Colonic mucosa (tissue), 4 donors: ENCODE results near the gene SIPA1L3. TPM values are rescaled to one million over a fixed set of nuclear protein-coding genes. Genes with fewer than 3 reads are reported as not detected.

Experiments used
- DNase-seq: peaks from one replicate; pipeline ENCODE4 v3.0.0-alpha.2; 2020
- H3K27ac ChIP-seq: fragments of 200-600 bp; one replicate; pipeline ENCODE4 v1.8.0; 2021
- H3K27me3 ChIP-seq: fragments of 200-600 bp; one replicate; pipeline ENCODE4 v1.8.0; 2021
- H3K36me3 ChIP-seq: fragments of 200-600 bp; one replicate; pipeline ENCODE4 v1.8.0; 2021
- H3K4me1 ChIP-seq: fragments of 200-600 bp; one replicate; pipeline ENCODE4 v1.8.0; 2021; ENCODE audit warnings: mild to moderate bottlenecking
- H3K4me3 ChIP-seq: fragments of 200-600 bp; one replicate; pipeline ENCODE4 v1.8.0; 2021
- H3K9ac ChIP-seq, 2 donors: one replicate each; pipeline ENCODE4 v1.7.0; 2013; ENCODE audit warnings: control low read depth in 2 of 2, low read depth in 2 of 2, low read length in 2 of 2
- H3K9me3 ChIP-seq: fragments of 200-600 bp; one replicate; pipeline ENCODE4 v1.8.0; 2021
- CTCF ChIP-seq: fragments of 200-600 bp; IDR thresholded peaks from one replicate; pipeline ENCODE4 v1.8.0; 2022; ENCODE audit warnings: antibody characterized with exemption, mild to moderate bottlenecking
- intact Hi-C: fragments of 100-400 bp; cut with DNase I; formaldehyde crosslinking; loops from one replicate; pipeline ENCODE4 v1.14.1; 2022
- total RNA-seq, 2 donors: library from RNA; stranded (reverse); fragmentation: NEBNext Ultra II Directional in 1 of 2; extraction: Animal tissue kit (Norgen Biotek cat#: 25700) in 1 of 2; gene quantifications; one replicate each; pipeline ENCODE4 v1.2.1, GENCODE V29; 2021
- donor health status: healthy.
- donor health status: DM: no; HTN: no; CAD: no.
- donor health status: DM: no; HTN: no; CAD: no.

The SIPA1L3 gene
- total RNA-seq, 2 donors from 2014 or later, result 98.6 to 113 TPM

DNA sequence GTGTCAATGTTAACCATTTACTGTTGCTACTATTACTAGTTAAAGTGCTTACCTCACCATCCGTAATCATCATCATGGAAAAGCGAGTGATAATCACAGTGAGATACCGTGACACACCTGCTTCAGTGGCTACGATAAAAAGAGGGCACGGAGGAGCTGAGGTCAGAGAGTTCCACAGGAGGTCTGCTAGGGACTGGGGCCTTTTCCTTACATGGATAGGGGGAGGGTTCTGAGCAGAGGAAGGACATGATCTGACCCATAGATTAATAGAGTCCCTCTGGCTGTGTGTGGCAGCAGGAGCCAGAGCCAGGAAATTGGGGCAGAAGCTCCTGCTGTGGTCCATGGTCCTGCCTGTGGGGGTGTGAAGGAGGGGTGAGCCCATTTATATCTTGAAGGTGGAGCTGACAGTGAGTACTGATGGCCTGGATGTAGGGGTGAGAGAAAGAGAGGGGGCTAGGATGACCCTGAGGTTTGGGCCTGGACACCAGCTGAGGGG lies 136.7 kb downstream of the SIPA1L3 start:
- Histone ChIP-seq H3K27ac (no peak overlapping the region), H3K4me3 (no peak overlapping the region), H3K4me1 (no peaks in the 10 kb centered on the region), H3K9ac (no peak overlapping the region), H3K27me3 (no peaks in the 10 kb centered on the region), H3K9me3 (no peaks in the 10 kb centered on the region), H3K36me3 (no peaks in the 10 kb centered on the region)
- no peak for DNase-seq
- intact Hi-C loops, result no loop called here
- no peak for TF ChIP-seq CTCF

DNA sequence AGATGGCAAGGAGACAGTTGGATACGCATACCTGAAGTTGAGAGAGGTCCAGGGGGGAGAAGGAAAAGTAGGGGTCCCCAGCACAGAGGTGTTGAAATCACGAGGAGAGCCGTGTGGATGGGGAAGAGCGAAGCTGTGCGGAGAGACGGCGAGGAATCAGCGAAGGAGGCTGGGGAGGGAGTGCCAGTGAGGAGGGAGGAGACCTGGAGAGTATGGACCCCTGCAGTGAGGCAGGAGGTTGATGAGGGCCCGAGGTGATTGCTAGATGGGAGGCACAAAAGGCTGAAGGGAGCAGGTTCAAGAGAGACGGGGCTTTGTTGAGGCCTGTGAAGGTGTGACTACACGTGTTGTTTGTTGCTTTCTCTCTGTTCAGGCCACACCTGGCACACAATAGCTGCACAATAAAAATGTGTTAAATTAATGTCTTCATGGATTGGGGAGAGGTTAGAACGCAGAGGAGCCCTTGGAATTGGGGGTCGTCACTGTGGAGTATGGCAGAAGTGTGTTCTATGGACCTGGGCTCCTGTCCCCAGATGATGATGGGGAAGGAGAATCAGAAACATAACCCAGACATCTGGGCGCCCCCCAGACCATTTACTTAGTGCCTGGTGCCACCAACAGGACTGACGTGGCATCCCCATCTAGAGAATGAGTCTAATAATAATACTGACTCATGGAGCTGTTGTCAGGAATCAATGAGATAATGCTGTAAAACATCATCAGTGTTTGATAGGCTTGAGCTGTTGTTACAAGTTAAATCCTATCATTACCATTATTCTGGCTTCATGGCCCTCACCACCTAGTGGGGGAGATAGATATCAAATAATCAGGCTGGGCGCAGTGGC lies 137.5 kb downstream of the SIPA1L3 start:
- H3K36me3 ChIP-seq, result no peaks in the 10 kb centered on the region
- DNase-seq, result no peak
- H3K4me3 ChIP-seq, result no peak overlapping the region
- no peaks in the 10 kb centered on the region for H3K9me3 ChIP-seq
- no peaks in the 10 kb centered on the region for H3K4me1 ChIP-seq
- no peaks in the 10 kb centered on the region for H3K27me3 ChIP-seq
- no peak overlapping the region for H3K27ac ChIP-seq
- H3K9ac ChIP-seq, result no peak overlapping the region
- no peak for TF ChIP-seq CTCF
- intact Hi-C loops, result no loop called here

DNA sequence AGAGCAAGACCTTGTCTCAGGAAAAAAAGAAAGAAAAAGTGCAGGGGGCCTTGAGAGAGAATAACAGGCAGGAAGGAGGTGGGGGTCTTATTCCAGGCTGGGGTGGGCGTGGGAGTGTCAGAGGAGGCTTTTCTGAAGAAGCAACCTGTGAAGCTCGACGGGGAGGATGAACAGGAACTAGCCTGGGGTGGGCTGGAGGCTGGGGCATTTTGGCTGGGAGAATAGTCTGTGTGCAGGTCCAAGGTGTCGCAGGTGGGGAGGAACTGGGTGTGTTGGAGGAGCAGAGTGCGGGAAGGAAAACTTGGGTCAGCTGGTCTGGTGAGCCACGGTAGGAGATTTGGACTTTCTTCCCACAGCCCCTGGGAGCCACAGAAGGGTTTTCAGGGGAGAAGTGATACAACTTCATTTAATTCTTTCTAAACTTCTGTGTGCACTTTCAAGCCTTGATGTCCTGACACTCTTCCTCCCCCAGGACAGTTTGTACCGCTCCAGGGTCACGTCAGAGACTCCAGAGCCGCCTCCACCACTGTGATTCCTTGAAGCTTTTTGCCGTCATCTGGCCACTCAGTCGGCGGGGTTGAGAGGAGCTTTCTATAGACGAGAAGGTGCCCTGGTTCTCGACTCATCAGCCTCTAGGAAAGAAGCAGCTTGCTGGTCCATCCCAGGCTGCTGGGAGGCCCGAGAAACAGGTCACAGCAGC lies 138.7 kb downstream of the SIPA1L3 start:
- no peak for TF ChIP-seq CTCF
- H3K4me1 ChIP-seq, result no peaks in the 10 kb centered on the region
- H3K27ac ChIP-seq, result no peak overlapping the region
- H3K27me3 ChIP-seq, result no peaks in the 10 kb centered on the region
- H3K4me3 ChIP-seq, result no peak overlapping the region
- intact Hi-C loops, result no loop called here
- H3K9ac ChIP-seq, result no peak overlapping the region
- H3K9me3 ChIP-seq, result no peaks in the 10 kb centered on the region
- no peaks in the 10 kb centered on the region for H3K36me3 ChIP-seq
- DNase-seq, result no peak

DNA sequence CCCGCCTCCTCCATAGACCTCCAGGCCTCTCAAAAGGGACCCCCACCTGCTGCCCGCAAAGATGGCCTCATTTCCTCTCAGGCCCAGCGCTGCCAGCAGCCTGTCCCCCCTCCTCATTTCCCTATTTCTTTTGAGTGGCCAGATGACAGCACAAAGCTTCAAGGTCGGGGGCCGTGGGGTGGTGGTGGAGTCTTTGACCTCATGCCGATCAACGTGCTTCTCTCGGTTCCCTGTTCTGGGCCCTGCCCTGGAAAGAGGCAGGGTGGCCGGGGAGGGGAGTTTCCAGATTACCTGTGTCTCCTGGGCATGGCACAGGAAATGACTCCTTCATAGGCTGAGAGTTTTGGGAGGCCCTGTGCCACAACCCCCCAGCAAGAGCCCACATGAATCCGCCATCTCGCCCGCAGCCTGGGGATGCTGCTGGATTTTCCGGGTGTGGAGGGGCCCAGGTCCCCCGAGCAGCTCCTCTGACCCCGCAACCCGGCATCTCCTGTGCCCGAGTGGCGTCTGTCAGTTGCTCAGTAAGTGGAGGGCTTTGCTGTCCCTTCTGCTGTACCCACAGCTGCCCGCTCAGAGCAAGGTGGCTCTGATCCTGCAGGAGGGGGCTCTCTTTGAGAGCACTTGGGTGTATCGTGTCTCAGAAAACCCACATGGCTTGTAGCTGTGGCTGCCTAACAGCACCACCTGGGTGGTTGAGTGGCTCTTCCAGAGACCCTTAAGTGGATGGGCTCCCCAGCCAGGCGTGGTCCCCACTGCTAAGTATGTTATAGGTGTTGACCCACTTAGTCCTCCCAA lies 139.4 kb downstream of the SIPA1L3 start:
- Histone ChIP-seq H3K4me3 (no peak overlapping the region), H3K9ac (no peak overlapping the region), H3K4me1 (no peaks in the 10 kb centered on the region), H3K27me3 (no peaks in the 10 kb centered on the region), H3K27ac (no peak overlapping the region), H3K36me3 (no peaks in the 10 kb centered on the region), H3K9me3 (no peaks in the 10 kb centered on the region)
- intact Hi-C loops, result no loop called here
- TF ChIP-seq CTCF, result no peak
- peak; percentile 31 for DNase-seq

DNA sequence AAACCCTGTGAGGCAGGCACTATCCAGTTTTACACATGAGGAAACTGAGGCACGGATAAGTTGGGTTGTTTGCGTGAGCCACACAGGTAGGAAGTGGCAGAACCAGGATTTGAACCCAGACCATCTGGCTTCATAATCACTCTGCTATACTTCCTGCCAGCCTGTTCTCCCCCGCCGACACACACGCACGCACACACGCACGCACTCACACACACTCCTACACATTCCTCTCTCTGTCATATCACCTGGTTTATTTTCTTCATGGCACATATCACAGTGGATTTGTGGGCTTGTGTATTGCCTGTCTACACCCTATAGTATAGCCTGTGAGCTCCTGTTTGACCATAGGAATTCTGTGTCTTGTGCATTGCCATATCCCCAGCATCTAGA lies 140.0 kb downstream of the SIPA1L3 start:
- Histone ChIP-seq H3K4me3 (no peak overlapping the region), H3K27me3 (no peaks in the 10 kb centered on the region), H3K36me3 (no peaks in the 10 kb centered on the region), H3K9ac (no peak overlapping the region), H3K27ac (no peak overlapping the region), H3K4me1 (no peaks in the 10 kb centered on the region), H3K9me3 (no peaks in the 10 kb centered on the region)
- TF ChIP-seq CTCF, result no peak
- no peak for DNase-seq
- intact Hi-C loops, result no loop called here
